Parathyroid adenoma (tissue), 2 donors: ENCODE data around the gene AMOTL1.

ENCODE experiments used
- H2AFZ ChIP-seq: fragments of 300-600 bp; sonication (generic); one replicate; pipeline ENCODE4 v1.7.0; 2017; ENCODE audit warnings: antibody characterized with exemption, mild to moderate bottlenecking
- H3K27ac ChIP-seq: fragments of 300-600 bp; sonication (generic); one replicate; pipeline ENCODE4 v1.7.0; 2017
- H3K27me3 ChIP-seq: fragments of 300-600 bp; sonication (generic); one replicate; pipeline ENCODE4 v1.7.0; 2017; ENCODE audit warnings: low read length; ENCODE audit not compliant: control insufficient read depth, insufficient read depth
- H3K36me3 ChIP-seq: fragments of 300-600 bp; sonication (generic); one replicate; pipeline ENCODE4 v1.7.0; 2017; ENCODE audit warnings: low read length; ENCODE audit not compliant: control insufficient read depth, insufficient read depth
- H3K4me1 ChIP-seq: fragments of 300-600 bp; sonication (generic); one replicate; pipeline ENCODE4 v1.7.0; 2017; ENCODE audit warnings: control low read depth
- H3K4me2 ChIP-seq: fragments of 300-600 bp; sonication (generic); one replicate; pipeline ENCODE4 v1.7.0; 2017; ENCODE audit warnings: low read length
- H3K4me3 ChIP-seq: fragments of 300-600 bp; sonication (generic); one replicate; pipeline ENCODE4 v1.7.0; 2017; ENCODE audit warnings: low read depth, low read length
- H3K79me2 ChIP-seq: fragments of 300-600 bp; sonication (generic); one replicate; pipeline ENCODE4 v1.7.0; 2017; ENCODE audit warnings: control low read depth
- H3K9ac ChIP-seq: fragments of 300-600 bp; sonication (generic); one replicate; pipeline ENCODE4 v1.7.0; 2017; ENCODE audit warnings: mild to moderate bottlenecking
- H3K9me3 ChIP-seq: fragments of 300-600 bp; sonication (generic); one replicate; pipeline ENCODE4 v1.7.0; 2017; ENCODE audit warnings: low read length; ENCODE audit not compliant: control insufficient read depth
- TF ChIP-seq, protein P1 (sequence below): fragments of 300-600 bp; sonication (generic); IDR thresholded peaks from one replicate; pipeline ENCODE4 v1.7.0; 2017; ENCODE audit warnings: antibody characterized with exemption, mild to moderate bottlenecking
- donor health status: primary hyperparathyroidism.

AMOTL1 gene

DNA sequence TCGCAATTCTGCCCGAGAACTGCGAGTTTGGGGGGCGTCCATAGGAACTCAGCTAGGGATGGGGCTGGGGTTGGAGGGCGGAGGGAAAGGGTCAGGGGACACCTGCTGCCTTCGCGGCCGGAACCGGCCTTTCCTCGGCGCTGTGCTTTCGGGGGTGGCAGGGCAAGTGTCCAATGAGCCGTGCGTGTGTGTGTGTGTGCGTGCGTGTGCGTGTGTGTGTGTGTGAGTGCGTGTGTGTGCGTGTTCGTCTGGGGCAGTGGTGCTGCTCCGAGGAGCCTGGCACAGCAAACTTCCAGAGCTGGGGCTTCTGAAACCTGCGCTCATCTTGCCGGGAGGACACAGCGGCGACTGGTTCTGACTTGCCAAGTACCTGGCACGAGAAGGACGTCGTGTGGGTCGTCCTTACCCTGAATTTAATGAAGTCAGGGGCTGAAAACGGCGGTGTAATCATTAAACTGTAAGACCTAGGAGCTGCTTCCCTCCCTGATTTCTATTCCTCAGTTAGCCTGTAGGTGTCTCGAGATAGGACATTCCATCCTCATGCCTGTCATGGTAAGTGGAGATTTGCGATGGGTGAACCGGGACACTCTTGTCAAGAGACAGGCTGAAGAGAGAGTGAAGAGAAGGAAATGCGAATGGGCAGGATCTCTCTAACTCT, 27.0 kb upstream of the AMOTL1 start:
- no peak overlapping the region for H3K27ac ChIP-seq
- H2AFZ ChIP-seq: peak overlapping the region; percentile 80
- TF ChIP-seq, protein P1, sequence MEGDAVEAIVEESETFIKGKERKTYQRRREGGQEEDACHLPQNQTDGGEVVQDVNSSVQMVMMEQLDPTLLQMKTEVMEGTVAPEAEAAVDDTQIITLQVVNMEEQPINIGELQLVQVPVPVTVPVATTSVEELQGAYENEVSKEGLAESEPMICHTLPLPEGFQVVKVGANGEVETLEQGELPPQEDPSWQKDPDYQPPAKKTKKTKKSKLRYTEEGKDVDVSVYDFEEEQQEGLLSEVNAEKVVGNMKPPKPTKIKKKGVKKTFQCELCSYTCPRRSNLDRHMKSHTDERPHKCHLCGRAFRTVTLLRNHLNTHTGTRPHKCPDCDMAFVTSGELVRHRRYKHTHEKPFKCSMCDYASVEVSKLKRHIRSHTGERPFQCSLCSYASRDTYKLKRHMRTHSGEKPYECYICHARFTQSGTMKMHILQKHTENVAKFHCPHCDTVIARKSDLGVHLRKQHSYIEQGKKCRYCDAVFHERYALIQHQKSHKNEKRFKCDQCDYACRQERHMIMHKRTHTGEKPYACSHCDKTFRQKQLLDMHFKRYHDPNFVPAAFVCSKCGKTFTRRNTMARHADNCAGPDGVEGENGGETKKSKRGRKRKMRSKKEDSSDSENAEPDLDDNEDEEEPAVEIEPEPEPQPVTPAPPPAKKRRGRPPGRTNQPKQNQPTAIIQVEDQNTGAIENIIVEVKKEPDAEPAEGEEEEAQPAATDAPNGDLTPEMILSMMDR: peak; percentile 28
- H3K4me2 ChIP-seq: peak overlapping the region; percentile 81
- no peaks in the 10 kb centered on the region for H3K36me3 ChIP-seq
- no peak overlapping the region for H3K9ac ChIP-seq
- H3K4me1 ChIP-seq: peaks cover 5% of the 10 kb centered on the region
- H3K79me2 ChIP-seq: no peaks in the 10 kb centered on the region
- H3K9me3 ChIP-seq: no peaks in the 10 kb centered on the region
- H3K27me3 ChIP-seq: no peaks in the 10 kb centered on the region
- peak overlapping the region; percentile 49 for H3K4me3 ChIP-seq

- Histone ChIP-seq H2AFZ (no peak overlapping the region), H3K79me2 (no peaks in the 10 kb centered on the region), H3K4me3 (no peak overlapping the region), H3K27ac (no peak overlapping the region), H3K9ac (no peak overlapping the region), H3K4me2 (no peak overlapping the region), H3K36me3 (no peaks in the 10 kb centered on the region), H3K27me3 (no peaks in the 10 kb centered on the region), H3K4me1 (peaks cover 5% of the 10 kb centered on the region), H3K9me3 (no peaks in the 10 kb centered on the region)
- TF ChIP-seq, protein P1: no peak
Measured at GRCh38 chr11:94742665-94743064, 25.5 kb upstream of the AMOTL1 start.

GRCh38 chr11:94746721-94747120, 21.4 kb upstream of the AMOTL1 start:
- no peak overlapping the region for H2AFZ ChIP-seq
- H3K4me3 ChIP-seq: no peak overlapping the region
- no peaks in the 10 kb centered on the region for H3K79me2 ChIP-seq
- H3K4me1 ChIP-seq: no peaks in the 10 kb centered on the region
- no peak overlapping the region for H3K9ac ChIP-seq
- H3K36me3 ChIP-seq: no peaks in the 10 kb centered on the region
- H3K27me3 ChIP-seq: no peaks in the 10 kb centered on the region
- TF ChIP-seq, protein P1: no peak
- H3K9me3 ChIP-seq: no peaks in the 10 kb centered on the region
- H3K27ac ChIP-seq: no peak overlapping the region
- no peak overlapping the region for H3K4me2 ChIP-seq

- no peak overlapping the region for H3K9ac ChIP-seq
- no peaks in the 10 kb centered on the region for H3K27me3 ChIP-seq
- no peak overlapping the region for H3K4me2 ChIP-seq
- H3K27ac ChIP-seq: no peak overlapping the region
- H3K4me1 ChIP-seq: no peaks in the 10 kb centered on the region
- TF ChIP-seq, protein P1: no peak
- no peak overlapping the region for H2AFZ ChIP-seq
- H3K36me3 ChIP-seq: no peaks in the 10 kb centered on the region
- H3K9me3 ChIP-seq: no peaks in the 10 kb centered on the region
- H3K79me2 ChIP-seq: no peaks in the 10 kb centered on the region
- H3K4me3 ChIP-seq: no peak overlapping the region
Measured at GRCh38 chr11:94747146-94747545, 21.0 kb upstream of the AMOTL1 start.

DNA sequence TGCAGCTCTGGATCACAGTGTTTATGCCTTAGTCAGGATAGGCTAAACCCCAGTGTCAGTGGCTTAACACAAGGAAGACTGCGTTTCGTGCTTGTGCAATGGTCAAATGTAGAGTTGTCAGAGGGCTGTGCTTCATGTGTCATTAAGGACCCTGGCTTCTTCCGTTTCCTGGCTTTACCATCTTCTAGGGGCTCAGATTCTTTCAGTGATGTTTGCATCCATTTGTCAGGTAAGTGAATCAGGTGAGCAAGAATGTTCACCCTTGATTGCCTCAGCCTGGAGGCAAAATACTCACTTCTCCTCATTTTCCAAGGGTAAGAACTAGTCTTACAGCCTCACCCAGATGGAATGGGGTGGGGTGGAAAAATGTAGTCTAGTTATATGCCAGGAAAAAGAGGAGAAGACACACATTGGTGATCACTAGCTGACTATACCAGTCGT, 20.5 kb upstream of the AMOTL1 start:
- no peaks in the 10 kb centered on the region for H3K79me2 ChIP-seq
- no peaks in the 10 kb centered on the region for H3K27me3 ChIP-seq
- H3K9ac ChIP-seq: no peak overlapping the region
- TF ChIP-seq, protein P1: no peak
- H2AFZ ChIP-seq: no peak overlapping the region
- no peak overlapping the region for H3K27ac ChIP-seq
- no peak overlapping the region for H3K4me3 ChIP-seq
- H3K36me3 ChIP-seq: no peaks in the 10 kb centered on the region
- H3K9me3 ChIP-seq: no peaks in the 10 kb centered on the region
- no peaks in the 10 kb centered on the region for H3K4me1 ChIP-seq
- no peak overlapping the region for H3K4me2 ChIP-seq
